GM12874 (cell line): ENCODE measurements around the gene COIL.

Source experiments
- CTCF ChIP-seq: IDR thresholded peaks from 2 replicates; pipeline ENCODE4 v1.5.1; 2011; ENCODE audit warnings: low read depth, mild to moderate bottlenecking, control low read depth, low read length, moderate library complexity; ENCODE audit not compliant: insufficient read depth

Gene COIL

DNA sequence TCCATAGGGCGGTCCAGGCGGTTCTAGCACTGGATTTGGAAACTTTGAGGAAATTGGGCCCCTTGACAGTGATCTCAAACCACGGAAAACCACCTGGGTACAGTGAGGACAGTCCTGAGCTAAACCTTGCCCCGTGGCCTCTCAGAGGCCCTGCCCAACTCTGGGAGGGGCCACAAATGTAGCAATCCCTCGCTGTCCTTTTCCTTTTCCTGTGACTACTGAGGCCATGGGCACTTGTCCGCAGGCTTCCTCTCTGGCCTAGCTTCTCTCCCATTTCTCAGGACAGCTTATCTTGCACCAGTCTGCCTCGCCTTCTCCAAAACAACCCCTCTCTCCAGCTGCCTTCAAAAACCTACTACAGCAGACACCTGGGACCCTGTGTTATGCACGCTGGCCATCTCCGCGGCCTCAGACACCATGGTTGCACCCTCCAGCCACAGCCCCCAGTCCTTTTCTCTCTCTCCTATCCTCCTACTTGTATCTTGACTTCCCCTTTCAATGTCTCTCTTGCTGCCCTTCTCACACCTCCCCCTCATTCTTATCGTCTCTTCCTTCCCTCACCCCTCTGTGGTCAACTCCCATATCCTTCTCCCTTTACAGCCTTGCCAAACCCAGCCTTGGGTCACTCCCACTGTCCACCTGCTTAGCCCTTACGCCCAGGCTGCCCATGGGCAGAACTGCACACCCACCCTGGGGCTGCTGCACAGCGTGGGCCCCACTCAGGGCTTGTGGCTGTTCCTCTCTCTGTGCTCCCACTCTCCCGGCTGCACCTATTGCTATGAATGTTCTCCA, 24.7 kb upstream of the COIL start:
- TF ChIP-seq CTCF: no peak

DNA sequence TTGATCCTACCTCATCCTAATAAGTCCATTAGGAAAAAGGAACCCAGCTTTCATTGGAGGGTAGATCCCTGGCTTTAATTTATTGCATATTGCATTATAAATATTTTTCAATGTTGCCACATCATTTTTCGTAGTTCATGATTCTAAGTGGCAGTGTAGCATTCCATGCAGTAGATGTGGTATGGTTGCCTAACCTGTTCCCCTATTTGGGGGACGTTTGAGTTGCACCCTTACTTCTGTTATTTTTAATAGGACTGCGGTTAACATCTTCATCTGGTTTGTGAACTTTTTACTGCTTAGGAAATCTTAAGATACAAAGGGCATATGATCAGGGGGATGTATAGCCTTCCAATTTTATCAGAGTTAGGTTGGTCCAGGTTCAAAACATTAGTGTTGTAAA, 22.5 kb upstream of the COIL start:
- TF ChIP-seq CTCF: no peak

GRCh38 chr17:56982312-56982711, 21.5 kb upstream of the COIL start:
- TF ChIP-seq CTCF: no peak

- TF ChIP-seq CTCF: no peak
Measured at GRCh38 chr17:56979091-56979480, 18.2 kb upstream of the COIL start.

GRCh38 chr17:56978441-56979090, 17.7 kb upstream of the COIL start:
- no peak for TF ChIP-seq CTCF

- TF ChIP-seq CTCF: no peak
Measured at GRCh38 chr17:56977673-56978395, 17.0 kb upstream of the COIL start, which contains the start of gene SCPEP1. Gene SCPEP1, plus strand, starts transcription at chr17:56978131. Its CDS starts 29 bp downstream, at chr17:56978160.

DNA sequence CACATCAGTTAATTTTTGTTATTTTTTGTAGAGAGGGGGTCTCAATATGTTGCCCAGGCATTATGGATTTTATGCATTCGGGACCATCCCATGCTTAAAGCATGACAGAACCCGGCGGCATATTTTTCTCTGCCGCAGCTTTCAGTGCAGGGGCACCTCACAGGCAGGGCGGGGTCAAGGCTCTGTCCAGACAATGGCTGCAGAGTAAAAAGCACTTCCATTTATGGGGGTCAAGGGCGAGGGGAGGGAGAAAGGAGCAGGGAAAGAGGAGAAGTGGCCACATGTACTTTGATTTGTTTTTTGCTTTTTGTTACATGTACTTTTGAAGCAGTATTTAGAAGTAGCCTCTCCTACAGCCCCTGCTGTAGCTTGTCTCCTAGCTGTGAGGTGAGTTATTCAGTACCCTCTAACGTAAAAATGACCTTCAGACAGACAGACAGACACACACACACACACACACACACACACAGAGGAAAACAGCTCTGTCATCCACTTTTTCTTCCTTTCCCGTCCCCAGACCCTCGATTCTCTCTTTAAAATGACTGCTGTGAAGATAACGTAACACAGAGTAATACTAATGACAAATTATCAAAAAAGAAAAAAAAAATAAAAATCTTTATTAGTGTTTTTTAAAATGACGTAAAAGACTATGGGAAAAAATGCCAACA, 16.2 kb upstream of the COIL start:
- TF ChIP-seq CTCF: no peak
